HL-60 (cell line): ENCODE data around the gene PRAC2.

ENCODE experiments used
- CTCF ChIP-seq: IDR thresholded peaks from one replicate; pipeline ENCODE4 v1.5.1; 2011; ENCODE audit warnings: low read length, control low read depth, inconsistent platforms; ENCODE audit not compliant: insufficient read depth
- POLR2AphosphoS5 ChIP-seq: IDR thresholded peaks from 2 replicates; pipeline ENCODE4 v1.6.1; 2012; ENCODE audit warnings: low read depth
- REST ChIP-seq: IDR thresholded peaks from 2 replicates; pipeline ENCODE4 v1.6.1; 2012; ENCODE audit warnings: low read depth; ENCODE audit not compliant: insufficient replicate concordance
- SPI1 ChIP-seq: IDR thresholded peaks from 2 replicates; pipeline ENCODE4 v1.6.1; 2012; ENCODE audit warnings: low read depth, mild to moderate bottlenecking, borderline replicate concordance

- no peak for TF ChIP-seq CTCF
- TF ChIP-seq POLR2AphosphoS5 = no peak
- no peak for TF ChIP-seq REST
- TF ChIP-seq SPI1 = peak; percentile 46; the same call in 1 of the 2 replicates
These were observed 32.4 kb downstream of the PRAC2 start for GRCh38 chr17:48755356-48755755.
